Measurements from ENCODE around the gene APBB1. TPM values are rescaled to one million over a fixed set of nuclear protein-coding genes. Genes with fewer than 3 reads are reported as not detected.
A peak's percentile ranks its signal among the peaks of the same experiment; 100 is the strongest.

APBB1 gene
- total RNA-seq, 1 experiment from 2014 or later: 12.4 TPM

DNA sequence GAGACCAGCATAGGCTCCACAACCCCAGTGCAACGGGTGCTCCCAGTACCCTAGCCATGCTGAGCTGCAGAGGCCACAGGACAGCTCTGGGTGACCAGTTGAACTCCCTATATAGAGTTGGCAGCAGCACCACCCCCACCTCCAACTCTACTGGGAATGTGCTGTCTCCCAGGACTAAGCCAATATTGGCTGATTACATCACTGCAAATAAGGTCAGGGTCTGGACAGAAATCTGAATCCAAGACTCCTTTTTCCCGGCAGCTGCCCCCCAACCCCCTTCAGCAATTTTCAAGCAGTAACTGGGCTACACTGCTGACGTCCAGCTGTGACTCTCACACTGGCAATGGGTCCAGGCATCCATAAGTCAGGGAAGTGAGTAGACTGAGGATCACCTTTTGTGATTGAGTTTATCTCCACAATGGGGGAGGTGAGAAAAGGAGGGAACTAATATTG lies 22.0 kb upstream of the APBB1 start, which contains the start of gene HPX:
Gene HPX (minus strand): TSS at position 82 of the 453 bp plus-strand sequence. CDS start 24 bp downstream, at position 58.
- intact Hi-C loops (cut with micrococcal nuclease): no loop called here
- Histone ChIP-seq H3K27ac (ENCODE audit: low read depth, low read length) (no peak within 1 kb of the TSS), H3K36me3 (ENCODE audit: control insufficient read depth in 1 of 2, insufficient read depth in 2 of 2, low read length in 2 of 2) (no peaks in the 10 kb centered on the region), H4K20me1 (ENCODE audit: insufficient read depth) (no peaks in the 10 kb centered on the region), H3K9me2 (ENCODE audit: insufficient read depth) (no peaks in the 10 kb centered on the region), H3K9ac (ENCODE audit: low read length) (no peak within 1 kb of the TSS), H3K4me3 (replicated peaks in 1 of 2; ENCODE audit: low read depth in 1 of 2, low read length in 2 of 2) (no peak within 1 kb of the TSS), H3K27me3 (ENCODE audit: insufficient read depth, low read length) (no peaks in the 10 kb centered on the region), H3K9me3 (ENCODE audit: control insufficient read depth in 1 of 2, insufficient read depth in 1 of 2, low read depth in 1 of 2, low read length in 2 of 2) (no peaks in the 10 kb centered on the region), H3K79me2 (ENCODE audit: insufficient read depth, low read length) (no peaks in the 10 kb centered on the region), H2AFZ (ENCODE audit: low read depth, low read length, poor library complexity, severe bottlenecking) (no peak within 1 kb of the TSS), H3K4me1 (ENCODE audit: control insufficient read depth in 1 of 2, insufficient read depth in 2 of 2, low read length in 2 of 2) (no peaks in the 10 kb centered on the region), H3K4me2 (ENCODE audit: low read length) (no peak within 1 kb of the TSS)
- no peak for TF ChIP-seq POLR2AphosphoS5 (IDR thresholded peaks at IDR 0.05; ENCODE audit: low read depth, low read length)
- TF ChIP-seq, protein P1, sequence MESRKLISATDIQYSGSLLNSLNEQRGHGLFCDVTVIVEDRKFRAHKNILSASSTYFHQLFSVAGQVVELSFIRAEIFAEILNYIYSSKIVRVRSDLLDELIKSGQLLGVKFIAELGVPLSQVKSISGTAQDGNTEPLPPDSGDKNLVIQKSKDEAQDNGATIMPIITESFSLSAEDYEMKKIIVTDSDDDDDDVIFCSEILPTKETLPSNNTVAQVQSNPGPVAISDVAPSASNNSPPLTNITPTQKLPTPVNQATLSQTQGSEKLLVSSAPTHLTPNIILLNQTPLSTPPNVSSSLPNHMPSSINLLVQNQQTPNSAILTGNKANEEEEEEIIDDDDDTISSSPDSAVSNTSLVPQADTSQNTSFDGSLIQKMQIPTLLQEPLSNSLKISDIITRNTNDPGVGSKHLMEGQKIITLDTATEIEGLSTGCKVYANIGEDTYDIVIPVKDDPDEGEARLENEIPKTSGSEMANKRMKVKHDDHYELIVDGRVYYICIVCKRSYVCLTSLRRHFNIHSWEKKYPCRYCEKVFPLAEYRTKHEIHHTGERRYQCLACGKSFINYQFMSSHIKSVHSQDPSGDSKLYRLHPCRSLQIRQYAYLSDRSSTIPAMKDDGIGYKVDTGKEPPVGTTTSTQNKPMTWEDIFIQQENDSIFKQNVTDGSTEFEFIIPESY (IDR thresholded peaks at IDR 0.05; ENCODE audit: extremely low read depth, insufficient replicate concordance, low read length): no peak
- no peak for ATAC-seq
- RAD21 ChIA-PET (ENCODE audit: low non-redundant PET in 1 of 2, low total read pairs in 2 of 2, uncharacterized antibody in 2 of 2, unreplicated experiment in 2 of 2): no interaction called here
- CTCF ChIA-PET: no interaction called here
- no TSS peak for BruUV-seq (replicated peaks)
- no peak for DNase-seq (ENCODE audit: low read depth, low spot score)
- POLR2A ChIA-PET: no interaction called here

DNA sequence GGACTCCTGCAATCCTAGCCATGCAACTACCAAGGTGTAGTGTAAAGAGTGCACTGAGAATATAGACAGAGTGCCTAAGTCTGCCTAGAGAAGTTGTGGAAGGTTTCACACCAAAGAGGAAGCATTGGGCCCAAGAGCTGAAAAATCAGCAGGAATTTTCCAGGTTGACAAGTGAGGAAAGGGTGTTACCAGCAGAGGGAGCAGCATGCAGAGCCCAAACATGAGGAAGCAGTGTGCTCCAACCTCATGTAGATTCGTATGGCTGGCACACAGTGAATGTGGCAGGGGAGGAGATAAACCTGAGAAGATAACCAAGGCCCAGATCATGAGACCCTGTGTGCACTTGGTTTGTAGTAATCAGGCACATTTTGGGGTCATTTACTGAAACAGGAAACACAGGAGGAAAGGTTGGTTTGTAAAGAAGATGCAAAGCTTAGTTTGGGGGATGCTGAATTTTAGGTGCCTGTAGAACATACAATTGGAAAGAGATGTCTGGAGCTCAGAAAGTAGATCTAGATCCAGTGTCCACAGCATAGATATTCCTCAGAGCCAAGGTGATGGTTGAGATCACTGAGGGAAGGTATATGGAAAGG lies 20.2 kb upstream of the APBB1 start:
- TF ChIP-seq SP1 (IDR thresholded peaks at IDR 0.05; ENCODE audit: low read depth) (peak; percentile 49; the same call in 1 of the 2 replicates), RAD21 (IDR thresholded peaks at IDR 0.05; ENCODE audit: low read depth) (peak; percentile 61), EGR1 (IDR thresholded peaks at IDR 0.05; ENCODE audit: low read depth) (no peak), CBX3 (IDR thresholded peaks at IDR 0.05; ENCODE audit: low read depth) (0 out of 2 replicates have a peak, but pooled peaks have one; percentile 9), JUND (IDR thresholded peaks at IDR 0.05) (no peak)
- TF ChIP-seq, protein P2, sequence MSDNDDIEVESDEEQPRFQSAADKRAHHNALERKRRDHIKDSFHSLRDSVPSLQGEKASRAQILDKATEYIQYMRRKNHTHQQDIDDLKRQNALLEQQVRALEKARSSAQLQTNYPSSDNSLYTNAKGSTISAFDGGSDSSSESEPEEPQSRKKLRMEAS (IDR thresholded peaks at IDR 0.05): peak; percentile 76
- TF ChIP-seq, protein P3, sequence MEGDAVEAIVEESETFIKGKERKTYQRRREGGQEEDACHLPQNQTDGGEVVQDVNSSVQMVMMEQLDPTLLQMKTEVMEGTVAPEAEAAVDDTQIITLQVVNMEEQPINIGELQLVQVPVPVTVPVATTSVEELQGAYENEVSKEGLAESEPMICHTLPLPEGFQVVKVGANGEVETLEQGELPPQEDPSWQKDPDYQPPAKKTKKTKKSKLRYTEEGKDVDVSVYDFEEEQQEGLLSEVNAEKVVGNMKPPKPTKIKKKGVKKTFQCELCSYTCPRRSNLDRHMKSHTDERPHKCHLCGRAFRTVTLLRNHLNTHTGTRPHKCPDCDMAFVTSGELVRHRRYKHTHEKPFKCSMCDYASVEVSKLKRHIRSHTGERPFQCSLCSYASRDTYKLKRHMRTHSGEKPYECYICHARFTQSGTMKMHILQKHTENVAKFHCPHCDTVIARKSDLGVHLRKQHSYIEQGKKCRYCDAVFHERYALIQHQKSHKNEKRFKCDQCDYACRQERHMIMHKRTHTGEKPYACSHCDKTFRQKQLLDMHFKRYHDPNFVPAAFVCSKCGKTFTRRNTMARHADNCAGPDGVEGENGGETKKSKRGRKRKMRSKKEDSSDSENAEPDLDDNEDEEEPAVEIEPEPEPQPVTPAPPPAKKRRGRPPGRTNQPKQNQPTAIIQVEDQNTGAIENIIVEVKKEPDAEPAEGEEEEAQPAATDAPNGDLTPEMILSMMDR (IDR thresholded peaks at IDR 0.05 in 2 of 3, conservative IDR thresholded peaks at IDR 0.05 in 1 of 3; ENCODE audit: borderline replicate concordance in 1 of 3, insufficient read depth in 1 of 3, low read depth in 2 of 3, low read length in 2 of 3): peak; percentile 73 to 80 (median 79); a peak in 5 of 6 replicates
- Histone ChIP-seq H2AFZ (ENCODE audit: low read depth, low read length, poor library complexity, severe bottlenecking) (peak overlapping the region; percentile 53), H3K9me2 (ENCODE audit: insufficient read depth) (no peaks in the 10 kb centered on the region), H3K4me1 (ENCODE audit: control insufficient read depth in 1 of 2, insufficient read depth in 2 of 2, low read length in 2 of 2) (no peaks in the 10 kb centered on the region), H3K9me3 (ENCODE audit: control insufficient read depth in 1 of 2, insufficient read depth in 1 of 2, low read depth in 1 of 2, low read length in 2 of 2) (no peaks in the 10 kb centered on the region), H3K4me2 (ENCODE audit: low read length) (no peak overlapping the region), H3K4me3 (replicated peaks in 1 of 2; ENCODE audit: low read depth in 1 of 2, low read length in 2 of 2) (no peak overlapping the region), H3K79me2 (ENCODE audit: insufficient read depth, low read length) (no peaks in the 10 kb centered on the region), H3K27ac (ENCODE audit: low read depth, low read length) (no peak overlapping the region), H3K36me3 (ENCODE audit: control insufficient read depth in 1 of 2, insufficient read depth in 2 of 2, low read length in 2 of 2) (no peaks in the 10 kb centered on the region), H3K27me3 (ENCODE audit: insufficient read depth, low read length) (no peaks in the 10 kb centered on the region), H4K20me1 (ENCODE audit: insufficient read depth) (no peaks in the 10 kb centered on the region), H3K9ac (ENCODE audit: low read length) (no peak overlapping the region)
- peak; percentile 77 for ATAC-seq
- DNase-seq (ENCODE audit: low read depth, low spot score): peak; percentile 43
- ChIA-PET CTCF (interaction anchor here (0.6 to 2.4 kb wide), 17 partner anchors 9 to 318 kb away, joined by 3 to 26 read pairs (median 3); partner anchors contain the start of genes APBB1, SMPD1 and TIMM10B), RAD21 (ENCODE audit: low non-redundant PET in 1 of 2, low total read pairs in 2 of 2, uncharacterized antibody in 2 of 2, unreplicated experiment in 2 of 2) (interaction anchor here in 1 of 2 experiments (1.7 kb wide), 1 partner anchor 60 kb away, joined by 7 read pairs; no protein-coding TSS in a partner anchor), POLR2A (no interaction called here)
- intact Hi-C loops (cut with micrococcal nuclease): loop anchor here (1.0 kb wide), 1 partner anchor 66 kb away; no protein-coding TSS in a partner anchor
- BruUV-seq (replicated peaks): no TSS peak

Data from HCT116 (cell line).